SK-N-SH treated with all-trans-retinoic acid at 6 μM for 48 hours (cell line): Measurements from ENCODE around the gene SPOCK1.

Experiments
- ATAC-seq: fragments of 200-7000 bp; cut with Tn5 transposase; 3 replicates; pipeline ENCODE4 v1.9.1; 2020; ENCODE audit warnings: mild to moderate bottlenecking, moderate library complexity
- ARNTL ChIP-seq: fragments of 450-650 bp; formaldehyde crosslinking; IDR thresholded peaks from 2 replicates; pipeline ENCODE4 v1.5.0; 2020; ENCODE audit warnings: low read depth, mild to moderate bottlenecking, moderate library complexity, borderline replicate concordance
- BACH2 ChIP-seq: fragments of 250-450 bp; sonication (Bioruptor Pico); IDR thresholded peaks from 2 replicates; pipeline ENCODE4 v1.9.0; 2021; ENCODE audit warnings: mild to moderate bottlenecking, borderline replicate concordance
- CSDC2 ChIP-seq: fragments of 250-450 bp; sonication (Bioruptor Pico); IDR thresholded peaks from 2 replicates; pipeline ENCODE4 v1.5.0; 2020; ENCODE audit warnings: mild to moderate bottlenecking, moderate library complexity
- ESRRG ChIP-seq: fragments of 250-450 bp; sonication (Bioruptor Pico); IDR thresholded peaks from 2 replicates; pipeline ENCODE4 v1.6.1; 2021; ENCODE audit warnings: mild to moderate bottlenecking
- GLIS3 ChIP-seq: fragments of 250-450 bp; sonication (Bioruptor Pico); IDR thresholded peaks from 2 replicates; pipeline ENCODE4 v1.5.0; 2020; ENCODE audit warnings: mild to moderate bottlenecking, moderate library complexity
- ISL1 ChIP-seq: fragments of 250-450 bp; sonication (Bioruptor Pico); IDR thresholded peaks from 2 replicates; pipeline ENCODE4 v2.1.2; 2022; ENCODE audit warnings: mild to moderate bottlenecking, moderate library complexity
- PPARA ChIP-seq: fragments of 250-450 bp; sonication (Bioruptor Pico); IDR thresholded peaks from 2 replicates; pipeline ENCODE4 v1.5.0; 2020; ENCODE audit warnings: mild to moderate bottlenecking, borderline replicate concordance
- RARB ChIP-seq: fragments of 250-450 bp; sonication (Bioruptor Pico); IDR thresholded peaks from 2 replicates; pipeline ENCODE4 v1.8.0; 2021; ENCODE audit warnings: mild to moderate bottlenecking, moderate library complexity
- SNAI2 ChIP-seq: fragments of 250-450 bp; sonication (Bioruptor Pico); IDR thresholded peaks from 2 replicates; pipeline ENCODE4 v1.5.0; 2020; ENCODE audit warnings: mild to moderate bottlenecking, moderate library complexity
- TCF4 ChIP-seq: fragments of 250-450 bp; sonication (Bioruptor Pico); IDR thresholded peaks from 2 replicates; pipeline ENCODE4 v1.8.0; 2021; ENCODE audit warnings: mild to moderate bottlenecking, moderate library complexity, borderline replicate concordance
- TOX ChIP-seq: fragments of 250-450 bp; sonication (Bioruptor Pico); IDR thresholded peaks from 2 replicates; pipeline ENCODE4 v1.8.0; 2021; ENCODE audit warnings: mild to moderate bottlenecking, moderate library complexity, borderline replicate concordance
- ZC3H10 ChIP-seq: fragments of 250-450 bp; sonication (Bioruptor Pico); IDR thresholded peaks from 2 replicates; pipeline ENCODE4 v1.5.1; 2021; ENCODE audit warnings: mild to moderate bottlenecking, moderate library complexity
- ZFP3 ChIP-seq: fragments of 250-450 bp; sonication (Bioruptor Pico); IDR thresholded peaks from 2 replicates; pipeline ENCODE4 v1.5.0; 2020; ENCODE audit warnings: mild to moderate bottlenecking, moderate library complexity
- ZNF565 ChIP-seq: fragments of 450-650 bp; formaldehyde crosslinking; conservative IDR thresholded peaks from 2 replicates; pipeline ENCODE4 v1.5.0; 2020; ENCODE audit warnings: low read depth, mild to moderate bottlenecking, moderate library complexity
- ZNF70 ChIP-seq: fragments of 450-650 bp; formaldehyde crosslinking; IDR thresholded peaks from 2 replicates; pipeline ENCODE4 v1.5.0; 2020; ENCODE audit warnings: mild to moderate bottlenecking, moderate library complexity
- ZNF8 ChIP-seq: fragments of 450-650 bp; formaldehyde crosslinking; IDR thresholded peaks from 2 replicates; pipeline ENCODE4 v1.5.0; 2020; ENCODE audit warnings: mild to moderate bottlenecking, moderate library complexity
- TF ChIP-seq, protein P1 (sequence below): fragments of 250-450 bp; sonication (Bioruptor Pico); IDR thresholded peaks from 2 replicates; pipeline ENCODE4 v1.8.0; 2020; ENCODE audit warnings: mild to moderate bottlenecking, moderate library complexity, borderline replicate concordance
- TF ChIP-seq, protein P2 (sequence below): fragments of 250-450 bp; sonication (Bioruptor Pico); IDR thresholded peaks from 2 replicates; pipeline ENCODE4 v1.5.1; 2020; ENCODE audit warnings: low read depth, mild to moderate bottlenecking, moderate library complexity
- TF ChIP-seq, protein P3 (sequence below): fragments of 250-450 bp; sonication (Bioruptor Pico); IDR thresholded peaks from 2 replicates; pipeline ENCODE4 v1.5.0; 2020; ENCODE audit warnings: mild to moderate bottlenecking, moderate library complexity
- TF ChIP-seq, protein P4 (sequence below): fragments of 250-450 bp; sonication (Bioruptor Pico); IDR thresholded peaks from 2 replicates; pipeline ENCODE4 v1.5.1; 2021; ENCODE audit warnings: mild to moderate bottlenecking, moderate library complexity
- TF ChIP-seq, protein P5 (sequence below): fragments of 250-450 bp; sonication (Bioruptor Pico); IDR thresholded peaks from 2 replicates; pipeline ENCODE4 v1.8.0; 2021; ENCODE audit warnings: low read depth, mild to moderate bottlenecking, moderate library complexity, borderline replicate concordance

Gene SPOCK1

DNA sequence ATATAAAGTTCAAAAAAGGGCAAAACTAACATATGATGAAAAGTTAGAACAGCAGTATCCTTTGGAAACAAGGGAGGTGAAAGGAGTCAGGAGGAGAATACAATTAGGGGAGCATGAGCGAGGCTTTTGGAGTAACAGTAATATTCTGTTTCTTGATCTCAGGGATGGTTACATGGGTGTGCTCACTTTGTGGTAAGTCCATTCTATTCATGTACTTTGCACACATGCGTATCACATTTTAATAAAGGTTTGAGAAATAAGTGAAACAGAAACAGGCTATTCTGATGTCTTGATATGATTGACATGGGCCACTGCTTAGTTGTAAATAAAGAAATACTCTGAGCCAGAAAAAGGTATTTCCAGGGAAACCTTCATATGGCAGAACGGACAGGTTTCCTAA, 208.8 kb downstream of the SPOCK1 start (continued):
- TF ChIP-seq, protein P1, sequence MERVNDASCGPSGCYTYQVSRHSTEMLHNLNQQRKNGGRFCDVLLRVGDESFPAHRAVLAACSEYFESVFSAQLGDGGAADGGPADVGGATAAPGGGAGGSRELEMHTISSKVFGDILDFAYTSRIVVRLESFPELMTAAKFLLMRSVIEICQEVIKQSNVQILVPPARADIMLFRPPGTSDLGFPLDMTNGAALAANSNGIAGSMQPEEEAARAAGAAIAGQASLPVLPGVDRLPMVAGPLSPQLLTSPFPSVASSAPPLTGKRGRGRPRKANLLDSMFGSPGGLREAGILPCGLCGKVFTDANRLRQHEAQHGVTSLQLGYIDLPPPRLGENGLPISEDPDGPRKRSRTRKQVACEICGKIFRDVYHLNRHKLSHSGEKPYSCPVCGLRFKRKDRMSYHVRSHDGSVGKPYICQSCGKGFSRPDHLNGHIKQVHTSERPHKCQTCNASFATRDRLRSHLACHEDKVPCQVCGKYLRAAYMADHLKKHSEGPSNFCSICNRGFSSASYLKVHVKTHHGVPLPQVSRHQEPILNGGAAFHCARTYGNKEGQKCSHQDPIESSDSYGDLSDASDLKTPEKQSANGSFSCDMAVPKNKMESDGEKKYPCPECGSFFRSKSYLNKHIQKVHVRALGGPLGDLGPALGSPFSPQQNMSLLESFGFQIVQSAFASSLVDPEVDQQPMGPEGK (CRISPR knock-in tag) = no peak
- TF ChIP-seq, all 23 proteins: peak for 0

DNA sequence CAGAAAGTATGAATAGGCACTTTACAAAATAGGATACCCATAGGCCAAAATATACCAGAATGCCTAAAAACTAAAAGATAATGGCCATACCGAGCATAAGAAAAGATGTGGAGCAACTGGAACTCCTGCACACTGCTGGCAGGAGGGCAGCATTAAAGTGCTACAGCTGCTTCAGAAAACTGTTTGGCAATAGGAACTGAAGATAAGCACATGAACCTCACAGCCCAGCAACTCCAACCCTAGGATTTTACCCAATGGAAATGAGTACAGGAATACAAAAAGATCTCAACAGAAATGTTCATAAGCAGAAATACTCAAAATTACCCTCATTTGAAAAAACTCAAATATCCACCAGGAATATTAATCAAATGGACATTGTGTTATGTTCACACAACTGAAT, 209.3 kb downstream of the SPOCK1 start:
- no peak for ATAC-seq
- no peak for TF ChIP-seq SNAI2 (CRISPR knock-in tag)
- TF ChIP-seq ZC3H10 = no peak
- TF ChIP-seq TCF4 (CRISPR knock-in tag) = no peak
- TF ChIP-seq GLIS3 = no peak
- TF ChIP-seq BACH2 (CRISPR knock-in tag) = no peak
- no peak for TF ChIP-seq PPARA (CRISPR knock-in tag)
- TF ChIP-seq, protein P2, sequence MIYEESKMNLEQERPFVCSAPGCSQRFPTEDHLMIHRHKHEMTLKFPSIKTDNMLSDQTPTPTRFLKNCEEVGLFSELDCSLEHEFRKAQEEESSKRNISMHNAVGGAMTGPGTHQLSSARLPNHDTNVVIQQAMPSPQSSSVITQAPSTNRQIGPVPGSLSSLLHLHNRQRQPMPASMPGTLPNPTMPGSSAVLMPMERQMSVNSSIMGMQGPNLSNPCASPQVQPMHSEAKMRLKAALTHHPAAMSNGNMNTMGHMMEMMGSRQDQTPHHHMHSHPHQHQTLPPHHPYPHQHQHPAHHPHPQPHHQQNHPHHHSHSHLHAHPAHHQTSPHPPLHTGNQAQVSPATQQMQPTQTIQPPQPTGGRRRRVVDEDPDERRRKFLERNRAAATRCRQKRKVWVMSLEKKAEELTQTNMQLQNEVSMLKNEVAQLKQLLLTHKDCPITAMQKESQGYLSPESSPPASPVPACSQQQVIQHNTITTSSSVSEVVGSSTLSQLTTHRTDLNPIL = no peak
- TF ChIP-seq, protein P3, sequence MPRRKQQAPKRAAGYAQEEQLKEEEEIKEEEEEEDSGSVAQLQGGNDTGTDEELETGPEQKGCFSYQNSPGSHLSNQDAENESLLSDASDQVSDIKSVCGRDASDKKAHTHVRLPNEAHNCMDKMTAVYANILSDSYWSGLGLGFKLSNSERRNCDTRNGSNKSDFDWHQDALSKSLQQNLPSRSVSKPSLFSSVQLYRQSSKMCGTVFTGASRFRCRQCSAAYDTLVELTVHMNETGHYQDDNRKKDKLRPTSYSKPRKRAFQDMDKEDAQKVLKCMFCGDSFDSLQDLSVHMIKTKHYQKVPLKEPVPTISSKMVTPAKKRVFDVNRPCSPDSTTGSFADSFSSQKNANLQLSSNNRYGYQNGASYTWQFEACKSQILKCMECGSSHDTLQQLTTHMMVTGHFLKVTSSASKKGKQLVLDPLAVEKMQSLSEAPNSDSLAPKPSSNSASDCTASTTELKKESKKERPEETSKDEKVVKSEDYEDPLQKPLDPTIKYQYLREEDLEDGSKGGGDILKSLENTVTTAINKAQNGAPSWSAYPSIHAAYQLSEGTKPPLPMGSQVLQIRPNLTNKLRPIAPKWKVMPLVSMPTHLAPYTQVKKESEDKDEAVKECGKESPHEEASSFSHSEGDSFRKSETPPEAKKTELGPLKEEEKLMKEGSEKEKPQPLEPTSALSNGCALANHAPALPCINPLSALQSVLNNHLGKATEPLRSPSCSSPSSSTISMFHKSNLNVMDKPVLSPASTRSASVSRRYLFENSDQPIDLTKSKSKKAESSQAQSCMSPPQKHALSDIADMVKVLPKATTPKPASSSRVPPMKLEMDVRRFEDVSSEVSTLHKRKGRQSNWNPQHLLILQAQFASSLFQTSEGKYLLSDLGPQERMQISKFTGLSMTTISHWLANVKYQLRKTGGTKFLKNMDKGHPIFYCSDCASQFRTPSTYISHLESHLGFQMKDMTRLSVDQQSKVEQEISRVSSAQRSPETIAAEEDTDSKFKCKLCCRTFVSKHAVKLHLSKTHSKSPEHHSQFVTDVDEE = no peak

DNA sequence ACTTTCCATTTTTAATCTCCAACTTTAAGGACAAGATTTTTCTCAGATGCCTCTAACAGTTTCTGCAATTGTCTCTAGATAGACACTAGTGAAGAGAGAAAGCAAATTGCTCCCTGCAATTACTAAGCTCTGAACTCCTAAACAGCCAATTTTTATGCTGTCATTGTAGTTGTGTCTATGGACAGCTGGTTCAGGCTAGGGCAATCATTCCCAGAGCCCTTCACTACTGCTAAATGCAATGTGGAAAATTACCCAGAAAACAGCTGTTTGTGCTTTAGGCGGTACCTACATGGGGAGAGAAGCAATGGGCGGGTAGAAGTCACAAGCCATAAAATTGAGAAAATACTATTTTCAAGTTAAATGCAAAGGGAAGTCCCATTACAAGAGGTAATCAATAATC, 211.6 kb downstream of the SPOCK1 start:
- ATAC-seq = no peak
- TF ChIP-seq, protein P2 = no peak
- no peak for TF ChIP-seq CSDC2
- no peak for TF ChIP-seq ZNF565 (CRISPR knock-in tag)
- TF ChIP-seq, protein P4, sequence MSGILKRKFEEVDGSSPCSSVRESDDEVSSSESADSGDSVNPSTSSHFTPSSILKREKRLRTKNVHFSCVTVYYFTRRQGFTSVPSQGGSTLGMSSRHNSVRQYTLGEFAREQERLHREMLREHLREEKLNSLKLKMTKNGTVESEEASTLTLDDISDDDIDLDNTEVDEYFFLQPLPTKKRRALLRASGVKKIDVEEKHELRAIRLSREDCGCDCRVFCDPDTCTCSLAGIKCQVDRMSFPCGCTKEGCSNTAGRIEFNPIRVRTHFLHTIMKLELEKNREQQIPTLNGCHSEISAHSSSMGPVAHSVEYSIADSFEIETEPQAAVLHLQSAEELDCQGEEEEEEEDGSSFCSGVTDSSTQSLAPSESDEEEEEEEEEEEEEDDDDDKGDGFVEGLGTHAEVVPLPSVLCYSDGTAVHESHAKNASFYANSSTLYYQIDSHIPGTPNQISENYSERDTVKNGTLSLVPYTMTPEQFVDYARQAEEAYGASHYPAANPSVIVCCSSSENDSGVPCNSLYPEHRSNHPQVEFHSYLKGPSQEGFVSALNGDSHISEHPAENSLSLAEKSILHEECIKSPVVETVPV (CRISPR knock-in tag) = no peak
- no peak for TF ChIP-seq ZC3H10
- TF ChIP-seq ZNF8 (CRISPR knock-in tag) = no peak

DNA sequence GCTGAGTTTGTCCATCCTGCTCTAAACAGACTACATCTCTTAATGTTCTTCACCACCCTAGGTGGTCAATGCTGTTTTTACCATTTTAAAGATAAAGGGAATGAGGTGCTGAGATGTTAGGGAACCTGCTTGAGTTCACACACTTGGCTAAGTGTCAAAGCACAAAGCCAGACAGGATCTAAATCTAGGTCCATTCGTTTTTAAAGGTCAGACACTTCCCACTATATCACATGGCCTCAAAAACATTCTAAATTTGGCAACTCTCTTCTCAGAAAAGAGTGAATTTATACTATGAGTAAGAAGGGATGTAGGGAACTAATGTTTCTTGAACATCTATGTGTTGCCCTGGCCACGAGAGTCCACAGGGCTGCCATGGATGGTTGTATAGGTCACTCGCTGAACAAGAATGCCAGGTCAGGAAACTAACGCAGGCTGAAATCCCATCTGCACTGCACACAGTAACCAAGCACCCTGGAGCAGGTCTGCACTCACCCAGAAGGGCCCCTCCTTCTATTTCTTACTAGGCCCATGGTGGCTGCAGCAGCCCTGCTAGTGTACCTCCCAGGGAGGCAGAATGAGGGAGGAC, 213.0 kb downstream of the SPOCK1 start:
- TF ChIP-seq ISL1 (CRISPR knock-in tag) (no peak), TOX (CRISPR knock-in tag) (no peak), RARB (CRISPR knock-in tag) (no peak), SNAI2 (CRISPR knock-in tag) (no peak), ZFP3 (CRISPR knock-in tag) (no peak)

DNA sequence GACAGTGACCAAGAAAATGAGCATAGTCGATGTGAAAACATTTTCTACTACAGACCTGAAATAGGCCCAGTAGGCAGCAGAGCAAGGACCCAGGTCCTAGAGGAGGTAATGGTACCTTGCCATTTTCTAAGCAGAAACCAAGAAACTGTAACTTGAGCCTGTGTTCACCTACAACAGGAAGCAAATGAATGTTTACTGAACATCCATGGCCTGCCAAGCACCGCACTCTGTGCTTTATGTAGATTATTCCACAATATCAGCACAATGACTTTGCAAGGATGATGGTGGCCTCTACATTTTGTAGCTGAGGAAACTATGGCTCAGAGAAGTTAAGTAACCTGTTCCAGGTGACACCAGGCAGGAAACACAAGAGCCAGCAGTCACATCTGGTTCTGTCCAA, 215.3 kb downstream of the SPOCK1 start:
- no peak for ATAC-seq
- TF ChIP-seq ZC3H10 (no peak), ZFP3 (CRISPR knock-in tag) (no peak), RARB (CRISPR knock-in tag) (no peak), TCF4 (CRISPR knock-in tag) (no peak), BACH2 (CRISPR knock-in tag) (no peak), ESRRG (CRISPR knock-in tag) (no peak), ZNF70 (no peak), PPARA (CRISPR knock-in tag) (no peak), CSDC2 (no peak), GLIS3 (no peak), ARNTL (CRISPR knock-in tag) (no peak)
- TF ChIP-seq, protein P5, sequence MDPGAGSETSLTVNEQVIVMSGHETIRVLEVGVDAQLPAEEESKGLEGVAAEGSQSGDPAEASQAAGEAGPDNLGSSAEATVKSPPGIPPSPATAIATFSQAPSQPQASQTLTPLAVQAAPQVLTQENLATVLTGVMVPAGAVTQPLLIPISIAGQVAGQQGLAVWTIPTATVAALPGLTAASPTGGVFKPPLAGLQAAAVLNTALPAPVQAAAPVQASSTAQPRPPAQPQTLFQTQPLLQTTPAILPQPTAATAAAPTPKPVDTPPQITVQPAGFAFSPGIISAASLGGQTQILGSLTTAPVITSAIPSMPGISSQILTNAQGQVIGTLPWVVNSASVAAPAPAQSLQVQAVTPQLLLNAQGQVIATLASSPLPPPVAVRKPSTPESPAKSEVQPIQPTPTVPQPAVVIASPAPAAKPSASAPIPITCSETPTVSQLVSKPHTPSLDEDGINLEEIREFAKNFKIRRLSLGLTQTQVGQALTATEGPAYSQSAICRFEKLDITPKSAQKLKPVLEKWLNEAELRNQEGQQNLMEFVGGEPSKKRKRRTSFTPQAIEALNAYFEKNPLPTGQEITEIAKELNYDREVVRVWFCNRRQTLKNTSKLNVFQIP (CRISPR knock-in tag) = no peak
- TF ChIP-seq, protein P2 = no peak
- TF ChIP-seq, protein P4 (CRISPR knock-in tag) = no peak

More for the DNA sequence above, 213.0 kb downstream of the SPOCK1 start:
- ATAC-seq = no peak
